HepG2 (cell line): ENCODE data around the gene FRMD8. TPM values are rescaled to one million over a fixed set of nuclear protein-coding genes. Genes with fewer than 3 reads are reported as not detected.
A peak's percentile ranks its signal among the peaks of the same experiment; 100 is the strongest.

ENCODE experiments used
- IKZF1 ChIP-seq: fragments of 450-650 bp; IDR thresholded peaks from 2 replicates; pipeline ENCODE4 v1.7.1; 2016
- MYC ChIP-seq: sonication (generic); formaldehyde crosslinking; IDR thresholded peaks from 2 replicates; pipeline ENCODE4 v1.9.0; 2021; ENCODE audit warnings: missing genetic modification reagents, borderline replicate concordance
- RBM39 ChIP-seq: fragments of 200-400 bp; formaldehyde crosslinking; IDR thresholded peaks from one replicate; pipeline ENCODE4 v1.6.1; 2018; ENCODE audit warnings: antibody characterized with exemption, mild to moderate bottlenecking, low read depth, low read length; ENCODE audit not compliant: poor library complexity, severe bottlenecking
- SETDB1 ChIP-seq: sonication (generic); formaldehyde crosslinking; IDR thresholded peaks from 2 replicates; pipeline ENCODE4 v1.5.1; 2020; ENCODE audit warnings: missing genetic modification reagents, mild to moderate bottlenecking, borderline replicate concordance
- ZFP1 ChIP-seq: IDR thresholded peaks from 2 replicates; pipeline ENCODE4 v1.6.1; 2016
- ZKSCAN1 ChIP-seq: fragments of 150-350 bp; IDR thresholded peaks from 2 replicates; pipeline ENCODE4 v1.6.1; 2014; ENCODE audit warnings: low read length
- ZNF18 ChIP-seq: sonication (generic); formaldehyde crosslinking; IDR thresholded peaks from 2 replicates; pipeline ENCODE4 v1.8.0; 2022; ENCODE audit warnings: mild to moderate bottlenecking, missing genetic modification reagents; ENCODE audit not compliant: insufficient replicate concordance
- ZNF44 ChIP-seq: sonication (generic); formaldehyde crosslinking; IDR thresholded peaks from 2 replicates; pipeline ENCODE4 v1.5.1; 2020; ENCODE audit warnings: mild to moderate bottlenecking, missing genetic modification reagents
- ZNF761 ChIP-seq: sonication (generic); formaldehyde crosslinking; conservative IDR thresholded peaks from 2 replicates; pipeline ENCODE4 v1.4.0; 2020; ENCODE audit warnings: mild to moderate bottlenecking, missing genetic modification reagents
- polyA plus RNA-seq, 8 experiments: library from polyadenylated mRNA; depleted of rRNA in 3 of 8; stranded (reverse) in 7 of 8; unstranded in 1 of 8; fragments of >200 nt; fragmentation: Illumina TruSeq in 4 of 8; extraction: Trizol in 4 of 8; gene quantifications; 2 replicates each; pipeline versions ENCODE4 v1.2.1 to v1.2.3, GENCODE V29; 2011 to 2016; ENCODE audit warnings: low read depth in 4 of 8, missing spikeins in 1 of 8, mixed read lengths in 1 of 8; ENCODE audit not compliant: insufficient read depth in 1 of 8
- total RNA-seq, 5 experiments: library from RNA; depleted of rRNA; stranded (reverse); fragments of >200 nt; fragmentation: Illumina TruSeq; extraction: Trizol; gene quantifications; 2 replicates each; pipeline ENCODE4 v1.2.3, GENCODE V29; 2016; ENCODE audit warnings: low read depth in 1 of 5
- TF ChIP-seq, protein P1 (sequence below): sonication (generic); formaldehyde crosslinking; IDR thresholded peaks from 2 replicates; pipeline ENCODE4 v1.4.0; 2020; ENCODE audit warnings: missing genetic modification reagents
- TF ChIP-seq, protein P2 (sequence below): sonication (generic); formaldehyde crosslinking; IDR thresholded peaks from 2 replicates; pipeline ENCODE4 v1.9.0; 2021; ENCODE audit warnings: mild to moderate bottlenecking, missing genetic modification reagents
- TF ChIP-seq, protein P3 (sequence below): sonication (generic); formaldehyde crosslinking; IDR thresholded peaks from 2 replicates; pipeline ENCODE4 v1.5.1; 2020; ENCODE audit warnings: mild to moderate bottlenecking, missing genetic modification reagents, borderline replicate concordance
- TF ChIP-seq, protein P4 (sequence below): sonication (generic); formaldehyde crosslinking; conservative IDR thresholded peaks from 2 replicates; pipeline ENCODE4 v1.4.0; 2020; ENCODE audit warnings: missing genetic modification reagents

The FRMD8 gene
- total and polyA plus RNA-seq, 2 of the 13 experiments (the other 11 are each of a cell fraction or from before 2014, with no cell fraction given): 5.8 to 20.6 TPM

- TF ChIP-seq RBM39: no peak
- TF ChIP-seq SETDB1 (CRISPR knock-in tag): no peak
- TF ChIP-seq, protein P1, sequence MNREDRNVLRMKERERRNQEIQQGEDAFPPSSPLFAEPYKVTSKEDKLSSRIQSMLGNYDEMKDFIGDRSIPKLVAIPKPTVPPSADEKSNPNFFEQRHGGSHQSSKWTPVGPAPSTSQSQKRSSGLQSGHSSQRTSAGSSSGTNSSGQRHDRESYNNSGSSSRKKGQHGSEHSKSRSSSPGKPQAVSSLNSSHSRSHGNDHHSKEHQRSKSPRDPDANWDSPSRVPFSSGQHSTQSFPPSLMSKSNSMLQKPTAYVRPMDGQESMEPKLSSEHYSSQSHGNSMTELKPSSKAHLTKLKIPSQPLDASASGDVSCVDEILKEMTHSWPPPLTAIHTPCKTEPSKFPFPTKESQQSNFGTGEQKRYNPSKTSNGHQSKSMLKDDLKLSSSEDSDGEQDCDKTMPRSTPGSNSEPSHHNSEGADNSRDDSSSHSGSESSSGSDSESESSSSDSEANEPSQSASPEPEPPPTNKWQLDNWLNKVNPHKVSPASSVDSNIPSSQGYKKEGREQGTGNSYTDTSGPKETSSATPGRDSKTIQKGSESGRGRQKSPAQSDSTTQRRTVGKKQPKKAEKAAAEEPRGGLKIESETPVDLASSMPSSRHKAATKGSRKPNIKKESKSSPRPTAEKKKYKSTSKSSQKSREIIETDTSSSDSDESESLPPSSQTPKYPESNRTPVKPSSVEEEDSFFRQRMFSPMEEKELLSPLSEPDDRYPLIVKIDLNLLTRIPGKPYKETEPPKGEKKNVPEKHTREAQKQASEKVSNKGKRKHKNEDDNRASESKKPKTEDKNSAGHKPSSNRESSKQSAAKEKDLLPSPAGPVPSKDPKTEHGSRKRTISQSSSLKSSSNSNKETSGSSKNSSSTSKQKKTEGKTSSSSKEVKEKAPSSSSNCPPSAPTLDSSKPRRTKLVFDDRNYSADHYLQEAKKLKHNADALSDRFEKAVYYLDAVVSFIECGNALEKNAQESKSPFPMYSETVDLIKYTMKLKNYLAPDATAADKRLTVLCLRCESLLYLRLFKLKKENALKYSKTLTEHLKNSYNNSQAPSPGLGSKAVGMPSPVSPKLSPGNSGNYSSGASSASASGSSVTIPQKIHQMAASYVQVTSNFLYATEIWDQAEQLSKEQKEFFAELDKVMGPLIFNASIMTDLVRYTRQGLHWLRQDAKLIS (CRISPR knock-in tag): no peak
- no peak for TF ChIP-seq ZFP1 (CRISPR knock-in tag)
- TF ChIP-seq ZNF761 (CRISPR knock-in tag): peak; percentile 84
- TF ChIP-seq, protein P2, sequence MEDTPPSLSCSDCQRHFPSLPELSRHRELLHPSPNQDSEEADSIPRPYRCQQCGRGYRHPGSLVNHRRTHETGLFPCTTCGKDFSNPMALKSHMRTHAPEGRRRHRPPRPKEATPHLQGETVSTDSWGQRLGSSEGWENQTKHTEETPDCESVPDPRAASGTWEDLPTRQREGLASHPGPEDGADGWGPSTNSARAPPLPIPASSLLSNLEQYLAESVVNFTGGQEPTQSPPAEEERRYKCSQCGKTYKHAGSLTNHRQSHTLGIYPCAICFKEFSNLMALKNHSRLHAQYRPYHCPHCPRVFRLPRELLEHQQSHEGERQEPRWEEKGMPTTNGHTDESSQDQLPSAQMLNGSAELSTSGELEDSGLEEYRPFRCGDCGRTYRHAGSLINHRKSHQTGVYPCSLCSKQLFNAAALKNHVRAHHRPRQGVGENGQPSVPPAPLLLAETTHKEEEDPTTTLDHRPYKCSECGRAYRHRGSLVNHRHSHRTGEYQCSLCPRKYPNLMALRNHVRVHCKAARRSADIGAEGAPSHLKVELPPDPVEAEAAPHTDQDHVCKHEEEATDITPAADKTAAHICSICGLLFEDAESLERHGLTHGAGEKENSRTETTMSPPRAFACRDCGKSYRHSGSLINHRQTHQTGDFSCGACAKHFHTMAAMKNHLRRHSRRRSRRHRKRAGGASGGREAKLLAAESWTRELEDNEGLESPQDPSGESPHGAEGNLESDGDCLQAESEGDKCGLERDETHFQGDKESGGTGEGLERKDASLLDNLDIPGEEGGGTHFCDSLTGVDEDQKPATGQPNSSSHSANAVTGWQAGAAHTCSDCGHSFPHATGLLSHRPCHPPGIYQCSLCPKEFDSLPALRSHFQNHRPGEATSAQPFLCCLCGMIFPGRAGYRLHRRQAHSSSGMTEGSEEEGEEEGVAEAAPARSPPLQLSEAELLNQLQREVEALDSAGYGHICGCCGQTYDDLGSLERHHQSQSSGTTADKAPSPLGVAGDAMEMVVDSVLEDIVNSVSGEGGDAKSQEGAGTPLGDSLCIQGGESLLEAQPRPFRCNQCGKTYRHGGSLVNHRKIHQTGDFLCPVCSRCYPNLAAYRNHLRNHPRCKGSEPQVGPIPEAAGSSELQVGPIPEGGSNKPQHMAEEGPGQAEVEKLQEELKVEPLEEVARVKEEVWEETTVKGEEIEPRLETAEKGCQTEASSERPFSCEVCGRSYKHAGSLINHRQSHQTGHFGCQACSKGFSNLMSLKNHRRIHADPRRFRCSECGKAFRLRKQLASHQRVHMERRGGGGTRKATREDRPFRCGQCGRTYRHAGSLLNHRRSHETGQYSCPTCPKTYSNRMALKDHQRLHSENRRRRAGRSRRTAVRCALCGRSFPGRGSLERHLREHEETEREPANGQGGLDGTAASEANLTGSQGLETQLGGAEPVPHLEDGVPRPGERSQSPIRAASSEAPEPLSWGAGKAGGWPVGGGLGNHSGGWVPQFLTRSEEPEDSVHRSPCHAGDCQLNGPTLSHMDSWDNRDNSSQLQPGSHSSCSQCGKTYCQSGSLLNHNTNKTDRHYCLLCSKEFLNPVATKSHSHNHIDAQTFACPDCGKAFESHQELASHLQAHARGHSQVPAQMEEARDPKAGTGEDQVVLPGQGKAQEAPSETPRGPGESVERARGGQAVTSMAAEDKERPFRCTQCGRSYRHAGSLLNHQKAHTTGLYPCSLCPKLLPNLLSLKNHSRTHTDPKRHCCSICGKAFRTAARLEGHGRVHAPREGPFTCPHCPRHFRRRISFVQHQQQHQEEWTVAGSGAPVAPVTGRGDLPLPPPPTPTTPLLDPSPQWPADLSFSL: no peak
- TF ChIP-seq ZNF44 (CRISPR knock-in tag): no peak
- TF ChIP-seq IKZF1: no peak
- TF ChIP-seq ZKSCAN1: no peak
- peak; percentile 91 for TF ChIP-seq ZNF18 (CRISPR knock-in tag)
- TF ChIP-seq, protein P3, sequence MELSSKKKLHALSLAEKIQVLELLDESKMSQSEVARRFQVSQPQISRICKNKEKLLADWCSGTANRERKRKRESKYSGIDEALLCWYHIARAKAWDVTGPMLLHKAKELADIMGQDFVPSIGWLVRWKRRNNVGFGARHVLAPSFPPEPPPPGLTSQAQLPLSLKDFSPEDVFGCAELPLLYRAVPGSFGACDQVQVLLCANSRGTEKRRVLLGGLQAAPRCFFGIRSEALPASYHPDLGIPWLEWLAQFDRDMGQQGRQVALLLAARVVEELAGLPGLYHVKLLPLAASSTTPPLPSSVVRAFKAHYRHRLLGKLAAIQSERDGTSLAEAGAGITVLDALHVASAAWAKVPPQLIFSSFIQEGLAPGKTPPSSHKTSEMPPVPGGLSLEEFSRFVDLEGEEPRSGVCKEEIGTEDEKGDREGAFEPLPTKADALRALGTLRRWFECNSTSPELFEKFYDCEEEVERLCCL: no peak
- TF ChIP-seq, protein P4, sequence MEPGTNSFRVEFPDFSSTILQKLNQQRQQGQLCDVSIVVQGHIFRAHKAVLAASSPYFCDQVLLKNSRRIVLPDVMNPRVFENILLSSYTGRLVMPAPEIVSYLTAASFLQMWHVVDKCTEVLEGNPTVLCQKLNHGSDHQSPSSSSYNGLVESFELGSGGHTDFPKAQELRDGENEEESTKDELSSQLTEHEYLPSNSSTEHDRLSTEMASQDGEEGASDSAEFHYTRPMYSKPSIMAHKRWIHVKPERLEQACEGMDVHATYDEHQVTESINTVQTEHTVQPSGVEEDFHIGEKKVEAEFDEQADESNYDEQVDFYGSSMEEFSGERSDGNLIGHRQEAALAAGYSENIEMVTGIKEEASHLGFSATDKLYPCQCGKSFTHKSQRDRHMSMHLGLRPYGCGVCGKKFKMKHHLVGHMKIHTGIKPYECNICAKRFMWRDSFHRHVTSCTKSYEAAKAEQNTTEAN (CRISPR knock-in tag): no peak
- peak; percentile 62 for TF ChIP-seq MYC (CRISPR knock-in tag)
Measured at GRCh38 chr11:65386307-65387140, at the start of gene FRMD8 (continued).
